H1 (cell line): ENCODE measurements around the gene RABGGTA. TPM values are rescaled to one million over a fixed set of nuclear protein-coding genes. Genes with fewer than 3 reads are reported as not detected.

Experiments
- CTCF ChIA-PET: fragments of 300-600 bp; sonication (Branson Sonifier 250); formaldehyde crosslinking; loops from one replicate; lab custom pipeline; 2021; ENCODE audit not compliant: partially characterized antibody; lab: Charles Lee
- POLR2A ChIA-PET: fragments of 300-600 bp; sonication (Branson Sonifier 250); formaldehyde crosslinking; loops from one replicate; lab custom pipeline; 2021; ENCODE audit warnings: inconsistent platforms; ENCODE audit not compliant: partially characterized antibody; lab: Charles Lee
- DNase-seq, 2 experiments: peaks; one replicate each; pipeline versions ENCODE4 v3.0.0 to v3.0.0-alpha.2; 2010 to 2022; ENCODE audit warnings: low spot score in 2 of 2, low read depth in 1 of 2, mixed read lengths in 1 of 2
- FAIRE-seq: peaks from 2 replicates; lab custom pipeline; 2011; peaks lifted over from hg19 to GRCh38; lab: Jason Lieb, UNC
- H2AFZ ChIP-seq: 2 replicates; pipeline ENCODE4 v1.8.1; 2012; ENCODE audit warnings: low read length, inconsistent platforms
- H2AK5ac ChIP-seq: 2 replicates; pipeline ENCODE4 v1.6.1; 2013; ENCODE audit warnings: low read depth, low read length
- H2BK120ac ChIP-seq: replicated peaks from 2 replicates; pipeline ENCODE3; 2013; ENCODE audit warnings: low read depth, low read length, inconsistent platforms
- H2BK12ac ChIP-seq: 2 replicates; pipeline ENCODE4 v1.6.1; 2013; ENCODE audit warnings: low read depth, low read length
- H2BK15ac ChIP-seq: 2 replicates; pipeline ENCODE4 v1.6.1; 2013; ENCODE audit warnings: low read length
- H2BK20ac ChIP-seq: 2 replicates; pipeline ENCODE4 v1.6.1; 2013; ENCODE audit warnings: low read length
- H2BK5ac ChIP-seq: 2 replicates; pipeline ENCODE4 v1.6.1; 2013; ENCODE audit warnings: low read depth, low read length
- H3K14ac ChIP-seq: 2 replicates; pipeline ENCODE4 v1.6.1; 2013; ENCODE audit warnings: inconsistent platforms; ENCODE audit not compliant: insufficient read length
- H3K18ac ChIP-seq: 2 replicates; pipeline ENCODE4 v1.6.1; 2013; ENCODE audit warnings: low read length; ENCODE audit errors: extremely low read depth
- H3K23ac ChIP-seq: 2 replicates; pipeline ENCODE4 v1.6.1; 2013; ENCODE audit warnings: inconsistent platforms; ENCODE audit not compliant: insufficient read length
- H3K23me2 ChIP-seq: 2 replicates; pipeline ENCODE4 v1.6.1; 2013; ENCODE audit warnings: low read depth, low read length
- H3K27ac ChIP-seq: 2 replicates; pipeline ENCODE4 v1.6.1; 2011; ENCODE audit warnings: low read depth, low read length, inconsistent platforms
- H3K27me3 ChIP-seq, 4 experiments: replicated peaks in 1 of 4; 1 replicate in 1 of 4; 2 replicates in 3 of 4; pipeline versions ENCODE4 v1.6.1 to v1.8.1; 2011 to 2013; ENCODE audit warnings: low read length in 3 of 4, mild to moderate bottlenecking in 3 of 4, inconsistent platforms in 2 of 4, mixed read lengths in 2 of 4, moderate library complexity in 1 of 4; ENCODE audit not compliant: control insufficient read depth in 3 of 4, insufficient read depth in 3 of 4; ENCODE audit errors: extremely low read depth in 1 of 4
- H3K36me3 ChIP-seq, 4 experiments: 2 replicates each; pipeline versions ENCODE4 v1.6.1 to v1.8.1; 2011 to 2013; ENCODE audit warnings: mild to moderate bottlenecking in 4 of 4, low read length in 3 of 4, moderate library complexity in 2 of 4, control low read depth in 1 of 4, inconsistent platforms in 1 of 4; ENCODE audit not compliant: insufficient read depth in 4 of 4, control insufficient read depth in 2 of 4
- H3K4ac ChIP-seq: replicated peaks from 2 replicates; pipeline ENCODE3; 2013; ENCODE audit warnings: low read length, low read depth, mixed read lengths, inconsistent platforms; ENCODE audit not compliant: insufficient read length
- H3K4me1 ChIP-seq, 4 experiments: replicated peaks in 1 of 4; 1 replicate in 1 of 4; 2 replicates in 3 of 4; pipeline versions ENCODE4 v1.6.1 to v1.8.1; 2011 to 2013; ENCODE audit warnings: low read length in 3 of 4, inconsistent platforms in 2 of 4, mixed read lengths in 1 of 4; ENCODE audit not compliant: insufficient read depth in 4 of 4, control insufficient read depth in 3 of 4
- H3K4me2 ChIP-seq, 2 experiments: 2 replicates each; pipeline versions ENCODE4 v1.6.1 to v1.8.1; 2011 to 2013; ENCODE audit warnings: low read depth in 2 of 2, low read length in 2 of 2, control low read depth in 1 of 2, inconsistent platforms in 1 of 2, mild to moderate bottlenecking in 1 of 2; ENCODE audit not compliant: insufficient read depth in 1 of 2
- H3K4me3 ChIP-seq, 4 experiments: fragments of 200-600, 300-600 bp in 1 of 4; sonication (generic), shearing (Covaris generic), sonication (Bioruptor Twin) in 1 of 4; 2 replicates each; pipeline versions ENCODE4 v1.5.1 to v1.8.1; 2011 to 2016; ENCODE audit warnings: low read length in 4 of 4, low read depth in 3 of 4, control low read depth in 2 of 4, inconsistent platforms in 2 of 4, mild to moderate bottlenecking in 2 of 4, mixed read lengths in 1 of 4, moderate library complexity in 1 of 4; ENCODE audit not compliant: insufficient read depth in 2 of 4; ENCODE audit errors: extremely low read depth in 1 of 4
- H3K56ac ChIP-seq: replicated peaks from 2 replicates; pipeline ENCODE3; 2013; ENCODE audit warnings: low read depth, mild to moderate bottlenecking, mixed read lengths, low read length, inconsistent platforms; ENCODE audit not compliant: insufficient read length
- H3K79me1 ChIP-seq: 2 replicates; pipeline ENCODE4 v1.6.1; 2013; ENCODE audit warnings: low read depth, low read length, control low read depth
- H3K79me2 ChIP-seq, 2 experiments: 2 replicates each; pipeline versions ENCODE4 v1.6.1 to v1.8.1; 2012 to 2013; ENCODE audit warnings: low read length in 2 of 2, mild to moderate bottlenecking in 2 of 2, inconsistent platforms in 1 of 2; ENCODE audit not compliant: insufficient read depth in 2 of 2, control insufficient read depth in 1 of 2
- H3K9ac ChIP-seq, 4 experiments: replicated peaks in 1 of 4; 1 replicate in 1 of 4; 2 replicates in 3 of 4; pipeline versions ENCODE4 v1.6.1 to v1.8.1; 2011 to 2013; ENCODE audit warnings: low read depth in 3 of 4, low read length in 3 of 4, control low read depth in 2 of 4, mild to moderate bottlenecking in 2 of 4, moderate library complexity in 2 of 4, inconsistent platforms in 1 of 4; ENCODE audit errors: extremely low read depth in 1 of 4
- H3K9me3 ChIP-seq, 2 experiments: 2 replicates each; pipeline versions ENCODE4 v1.6.1 to v1.8.1; 2012 to 2013; ENCODE audit warnings: mild to moderate bottlenecking in 2 of 2, moderate library complexity in 2 of 2, control low read depth in 1 of 2, inconsistent platforms in 1 of 2, low read depth in 1 of 2, low read length in 1 of 2, mixed read lengths in 1 of 2; ENCODE audit not compliant: insufficient read depth in 2 of 2
- H4K20me1 ChIP-seq, 2 experiments: replicated peaks in 1 of 2; 2 replicates each; pipeline versions ENCODE3 to v1.8.1; 2011 to 2013; ENCODE audit warnings: inconsistent platforms in 2 of 2, low read length in 2 of 2, mild to moderate bottlenecking in 1 of 2; ENCODE audit not compliant: insufficient read depth in 2 of 2, control insufficient read depth in 1 of 2
- H4K5ac ChIP-seq: 2 replicates; pipeline ENCODE4 v1.6.1; 2013; ENCODE audit warnings: low read length, low read depth, mixed read lengths, inconsistent platforms; ENCODE audit not compliant: insufficient read length
- H4K8ac ChIP-seq: 2 replicates; pipeline ENCODE4 v1.8.0; 2013; ENCODE audit warnings: mild to moderate bottlenecking, moderate library complexity, low read length, inconsistent platforms; ENCODE audit not compliant: insufficient read depth; ENCODE audit errors: extremely low read depth
- H4K91ac ChIP-seq: replicated peaks from 2 replicates; pipeline ENCODE3; 2013; ENCODE audit warnings: low read length, mixed read lengths, inconsistent platforms; ENCODE audit not compliant: insufficient read length
- WGBS, 2 experiments: shearing (Covaris generic) in 1 of 2; methylation state at CpG; one replicate each; pipeline versions ENCODE4 v1.1.6 to v1.1.7; 2013 to 2015; ENCODE audit warnings: low lambda C conversion rate in 2 of 2, mixed read lengths in 2 of 2, inconsistent platforms in 1 of 2, low coverage in 1 of 2, missing lambda C conversion rate in 1 of 2; ENCODE audit not compliant: insufficient replicate concordance in 2 of 2, insufficient coverage in 1 of 2, insufficient read length in 1 of 2; ENCODE audit errors: extremely low coverage in 1 of 2, missing lambda C conversion rate in 1 of 2; 5-methylcytosine and 5-hydroxymethylcytosine counted together
- polyA plus RNA-seq, 7 experiments: library from polyadenylated mRNA; depleted of rRNA in 3 of 7; stranded (reverse) in 5 of 7; unstranded in 2 of 7; fragments of >200 nt in 5 of 7; fragments of 200-250 nt in 2 of 7; gene quantifications; 1 replicate in 5 of 7; 2 replicates in 1 of 7; 4 replicates in 1 of 7; pipeline versions ENCODE4 v1.2.1 to v1.2.3, GENCODE V29; 2011 to 2013; ENCODE audit warnings: missing spikeins in 2 of 7, mixed read lengths in 2 of 7
- total RNA-seq: library from RNA; stranded (reverse); fragmentation: NEBNext Ultra II Directional; extraction: Animal tissue kit (Norgen Biotek cat#: 25700); gene quantifications from 2 replicates; pipeline ENCODE4 v1.2.1, GENCODE V29; 2021

RABGGTA gene
- total and polyA plus RNA-seq, 2 of the 8 experiments (the other 6 are each of a cell fraction or from before 2014, with no cell fraction given), result 16.0 to 49.8 TPM

- peaks cover 0 to 7% (median 4%) of the 10 kb centered on the region in 4 experiments; a peak in 5 of 7 replicates for H3K4me1 ChIP-seq
- H3K14ac ChIP-seq, result no peak overlapping the region
- ChIA-PET POLR2A (interaction anchor here (0.6 to 6.1 kb wide), 16 partner anchors 10 to 102 kb away, joined by 3 to 50 read pairs (median 4); partner anchors contain the start of genes CHMP4A, CIDEB, GMPR2 and LTB4R), CTCF (interaction anchor here (0.6 to 9.0 kb wide), 34 partner anchors 11 to 1040 kb away, joined by 3 to 163 read pairs (median 5); partner anchors contain the start of genes CIDEB, GMPR2, IPO4 and KHNYN)
- no peak overlapping the region for H2AFZ ChIP-seq
- peaks cover 9 to 17% (median 11%) of the 10 kb centered on the region in 4 experiments; a peak in 7 of 8 replicates for H3K36me3 ChIP-seq
- H2BK12ac ChIP-seq, result no peak overlapping the region
- no peak overlapping the region for H3K4ac ChIP-seq
- H3K79me1 ChIP-seq, result peaks cover 5% of the 10 kb centered on the region; the same call in 1 of the 2 replicates
- no peak overlapping the region for H4K91ac ChIP-seq
- H3K79me2 ChIP-seq, result peaks cover 4 to 13% of the 10 kb centered on the region in 2 experiments; a peak in 2 of 4 replicates
- 64% methylated on average over 5 of the region's 5 CpGs; no CpG with 5 or more reads in 1 of the 2 experiments for WGBS, 2 experiments
- H3K23ac ChIP-seq, result no peak overlapping the region
- no peak overlapping the region for H2BK5ac ChIP-seq
- no peak overlapping the region for H3K18ac ChIP-seq
- no peak overlapping the region for H3K4me3 ChIP-seq
- no peak overlapping the region for H4K5ac ChIP-seq
- no peak overlapping the region; a peak in 1 of 7 replicates for H3K9ac ChIP-seq
- H2AK5ac ChIP-seq, result no peak overlapping the region
- H2BK15ac ChIP-seq, result no peak overlapping the region
- H4K20me1 ChIP-seq, result peaks cover 1 to 2% of the 10 kb centered on the region in 2 experiments
- H2BK20ac ChIP-seq, result no peak overlapping the region
- no peaks in the 10 kb centered on the region for H3K27me3 ChIP-seq
- no peak for DNase-seq
- no peak for FAIRE-seq
- no peak overlapping the region for H3K27ac ChIP-seq
- H3K9me3 ChIP-seq, result no peaks in the 10 kb centered on the region; a peak in 1 of 4 replicates
- no peak overlapping the region for H3K56ac ChIP-seq
- peaks cover 4% of the 10 kb centered on the region; the same call in 1 of the 2 replicates for H3K23me2 ChIP-seq
- no peak overlapping the region for H2BK120ac ChIP-seq
- no peak overlapping the region for H3K4me2 ChIP-seq
- H4K8ac ChIP-seq, result no peak overlapping the region
Observed at GRCh38 chr14:24297190-24297964, 26.0 kb upstream of the RABGGTA start.
